Measurements from ENCODE around the gene FZR1. TPM values are rescaled to one million over a fixed set of nuclear protein-coding genes. Genes with fewer than 3 reads are reported as not detected.

The FZR1 gene
- total and polyA plus RNA-seq, 2 of the 8 experiments (the other 6 are each of a cell fraction or from before 2014, with no cell fraction given) = 21.6 to 35.5 TPM

DNA sequence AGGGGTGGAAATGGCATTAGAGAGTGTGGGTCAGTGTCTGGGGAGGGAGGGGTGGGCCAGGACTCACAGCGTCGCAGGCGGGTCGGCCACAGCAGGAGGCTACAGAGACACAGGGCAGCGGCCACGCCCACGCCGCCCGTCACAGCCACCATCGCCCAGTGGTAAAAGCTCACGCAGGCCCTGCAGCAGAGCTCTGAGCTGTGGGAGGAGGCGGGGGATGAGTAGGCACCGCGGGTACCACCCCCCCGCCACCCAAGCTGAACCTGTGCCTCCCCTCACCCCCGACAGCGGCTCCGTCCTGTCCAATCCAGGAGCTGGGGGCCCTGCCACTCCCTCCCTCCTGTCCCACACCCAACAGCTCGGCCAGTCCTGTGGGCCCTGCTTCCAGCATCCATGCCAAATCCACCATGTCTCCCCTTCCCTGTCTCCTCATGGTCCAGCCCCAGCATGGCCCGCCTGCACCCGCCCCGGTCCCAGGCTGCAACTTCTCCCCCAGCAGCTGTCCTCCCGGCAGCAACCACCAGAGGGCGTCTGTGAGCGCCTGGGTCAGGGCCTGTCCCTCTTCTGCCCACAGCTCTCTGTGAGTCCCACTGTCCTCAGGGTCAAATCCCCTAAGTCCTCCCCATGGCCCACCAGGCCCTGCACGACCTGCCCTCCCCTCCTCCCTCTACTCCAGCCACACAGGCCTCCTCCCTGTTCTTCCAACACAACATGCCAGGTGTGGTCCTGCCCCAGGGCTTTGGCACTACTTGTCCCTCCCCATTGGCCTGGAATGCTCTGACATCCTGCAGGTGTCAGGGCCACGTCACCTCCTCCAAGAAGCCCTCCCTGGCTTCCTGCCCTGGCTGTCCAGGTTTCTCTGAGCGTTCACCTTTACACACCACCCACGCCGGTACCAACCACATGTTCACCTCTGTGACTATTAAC is 38.9 kb downstream of the FZR1 start (continued):
- TF ChIP-seq BCL11A (IDR thresholded peaks at IDR 0.05; ENCODE audit: low read depth in 2 of 2, low read length in 2 of 2) = no peak
- TF ChIP-seq SIRT6 (IDR thresholded peaks at IDR 0.05; ENCODE audit: low read length) = no peak
